Motor neuron (in vitro differentiated cells): ENCODE results near the gene OR6S1. TPM values are rescaled to one million over a fixed set of nuclear protein-coding genes. Genes with fewer than 3 reads are reported as not detected.

Experiments
- ATAC-seq, 8 experiments: fragments of 200-7000 bp; cut with Tn5 transposase; replicated peaks in 6 of 8; 2 replicates each; pipeline ENCODE4 v1.8.0; 2021; ENCODE audit warnings: mild to moderate bottlenecking in 8 of 8, moderate library complexity in 8 of 8
- H3K27ac ChIP-seq, 2 donors: fragments of 250-450 bp; sonication (Bioruptor Pico); 2 replicates each; pipeline ENCODE4 v1.9.0; 2021; ENCODE audit warnings: antibody characterized with exemption in 2 of 2, mild to moderate bottlenecking in 2 of 2, moderate library complexity in 1 of 2
- H3K4me1 ChIP-seq, 2 donors: fragments of 250-450 bp; sonication (Bioruptor Pico); replicated peaks in 1 of 2; 2 replicates each; pipeline ENCODE4 v1.6.1; 2021; ENCODE audit warnings: antibody characterized with exemption in 2 of 2, mild to moderate bottlenecking in 2 of 2, moderate library complexity in 1 of 2
- H3K4me3 ChIP-seq, 5 donors: fragments of 250-450 bp; sonication (Bioruptor Pico); 2 replicates each; pipeline ENCODE4 v1.9.0; 2021; ENCODE audit warnings: antibody characterized with exemption in 5 of 5, mild to moderate bottlenecking in 5 of 5, moderate library complexity in 4 of 5
- WGBS, 10 experiments: fragments of 450-650 bp; shearing (Covaris generic); methylation state at CpG; one replicate each; pipeline ENCODE4 v1.0.0; 2022; 5-methylcytosine and 5-hydroxymethylcytosine counted together
- in situ Hi-C, 9 experiments: fragments of 400-800 bp; cut with MboI; loops; one replicate each; pipeline ENCODE4 v1.15.0; 2021; ENCODE audit warnings: low sequenced_read_pairs in 9 of 9, low pct_unique_long_range_greater_than_20kb in 2 of 9; ENCODE audit not compliant: unreplicated experiment in 9 of 9
- total RNA-seq, 8 experiments: library from RNA; unstranded; fragments of 300-600 nt; gene quantifications; 2 replicates each; pipeline versions ENCODE4 v1.2.3 to v1.2.4, GENCODE V29; 2022

OR6S1 gene
- under 1 TPM in 1 of 8 experiments, not detected in 7; 0.28 TPM for total RNA-seq

DNA sequence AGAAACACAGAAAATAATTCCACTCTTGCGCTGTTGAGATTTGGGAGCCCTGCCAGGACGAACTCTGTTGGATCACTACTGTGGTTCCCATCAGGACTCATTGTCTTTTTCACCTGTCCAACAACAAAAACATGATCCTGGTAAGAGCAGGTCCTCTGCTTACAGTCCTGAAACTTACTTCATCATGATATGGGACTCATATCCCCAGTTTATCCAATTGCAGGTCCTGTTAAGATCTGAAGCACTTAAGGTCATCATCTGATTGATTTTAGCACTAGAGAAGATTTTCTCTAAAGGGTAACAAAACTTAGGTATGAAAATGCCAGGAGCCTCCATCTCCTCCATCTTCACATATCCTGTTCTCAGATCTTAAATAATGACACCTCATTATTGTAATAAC is at the start of gene OR6S1:
OR6S1 (minus strand) TSS at position 101 of the 400 bp plus-strand sequence; CDS start at position 101, 0 bp downstream.
- Histone ChIP-seq H3K4me1 (no peaks in the 10 kb centered on the region), H3K4me3 (no peak within 1 kb of the TSS), H3K27ac (no peak within 1 kb of the TSS)
- 36 to 100% (median 85%) methylated on average over 1 to 2 of the region's 2 CpGs; no CpG with 5 or more reads in 3 of the 10 experiments for WGBS, 10 experiments
- in situ Hi-C loops: no loop called here
- ATAC-seq: no peak

DNA sequence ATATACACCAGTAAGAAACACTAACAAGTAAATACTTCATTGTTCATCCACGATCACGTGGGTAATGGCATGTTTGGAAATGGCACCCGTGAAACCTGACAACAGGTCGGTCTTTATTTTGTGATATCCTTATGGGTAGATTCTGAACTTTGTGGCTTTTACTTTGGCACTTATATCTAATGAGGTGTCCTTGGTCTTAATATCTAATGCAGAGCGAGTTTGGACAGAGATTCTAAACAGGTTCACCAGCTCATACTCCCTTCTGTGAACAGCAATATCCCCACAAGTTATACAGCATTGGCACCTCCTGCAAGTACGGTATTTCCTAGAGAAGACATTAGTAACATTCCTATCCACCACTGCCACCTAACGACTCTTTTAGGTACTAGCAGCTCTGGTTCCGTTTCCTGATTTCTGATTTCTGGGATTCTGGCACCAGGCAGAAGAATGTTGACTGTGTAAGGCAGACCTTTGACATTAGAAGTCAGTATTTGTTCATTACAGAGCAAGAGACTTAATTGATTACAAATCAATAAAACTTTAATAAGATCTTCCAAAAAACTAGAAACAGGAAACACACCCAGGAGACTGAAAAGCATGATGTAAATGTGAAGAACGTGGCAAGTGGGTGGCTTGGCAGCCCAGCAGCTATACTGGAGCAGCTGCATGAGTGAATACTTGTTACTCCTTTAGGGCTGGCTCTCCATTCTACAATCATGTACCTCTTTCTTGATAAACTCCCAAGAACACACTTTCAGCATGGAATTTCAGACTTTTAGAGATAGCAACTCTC is 49.6 kb upstream of the OR6S1 start:
- WGBS, 10 experiments: 0 to 55% (median 24%) methylated on average over 5 to 9 of the region's 9 CpGs; no CpG with 5 or more reads in 1 of the 10 experiments
- in situ Hi-C loops: loop anchor here in 5 of 9 experiments (10.0 to 25.0 kb wide), 3 partner anchors 164 to 354 kb away; partner anchors contain the start of genes CCNB1IP1 (in 2 of the 5) and PARP2 (in 2 of the 5)
- H3K4me3 ChIP-seq: no peak overlapping the region
- ATAC-seq: peak; percentile 74 to 94 (median 81)
- no peak overlapping the region for H3K27ac ChIP-seq
- no peaks in the 10 kb centered on the region for H3K4me1 ChIP-seq

- 40 to 97% (median 79%) methylated on average over 1 to 7 of the region's 7 CpGs; no CpG with 5 or more reads in 1 of the 10 experiments for WGBS, 10 experiments
- no peak for ATAC-seq
- H3K4me1 ChIP-seq: no peaks in the 10 kb centered on the region
- no peak within 1 kb of the TSS for H3K27ac ChIP-seq
- in situ Hi-C loops: loop anchor here in 2 of 9 experiments (25.0 kb wide), 1 partner anchor 351 kb away; the partner anchor contains the start of genes CCNB1IP1 (in 2 of the 2) and PARP2 (in 2 of the 2)
- no peak within 1 kb of the TSS for H3K4me3 ChIP-seq
Measured at GRCh38 chr14:20688167-20688839, 46.8 kb upstream of the OR6S1 start, which contains the start of gene ANG. TSS of gene ANG (plus strand) at chr14:20688764. CDS start at chr14:20693565, 4,801 bp downstream.

DNA sequence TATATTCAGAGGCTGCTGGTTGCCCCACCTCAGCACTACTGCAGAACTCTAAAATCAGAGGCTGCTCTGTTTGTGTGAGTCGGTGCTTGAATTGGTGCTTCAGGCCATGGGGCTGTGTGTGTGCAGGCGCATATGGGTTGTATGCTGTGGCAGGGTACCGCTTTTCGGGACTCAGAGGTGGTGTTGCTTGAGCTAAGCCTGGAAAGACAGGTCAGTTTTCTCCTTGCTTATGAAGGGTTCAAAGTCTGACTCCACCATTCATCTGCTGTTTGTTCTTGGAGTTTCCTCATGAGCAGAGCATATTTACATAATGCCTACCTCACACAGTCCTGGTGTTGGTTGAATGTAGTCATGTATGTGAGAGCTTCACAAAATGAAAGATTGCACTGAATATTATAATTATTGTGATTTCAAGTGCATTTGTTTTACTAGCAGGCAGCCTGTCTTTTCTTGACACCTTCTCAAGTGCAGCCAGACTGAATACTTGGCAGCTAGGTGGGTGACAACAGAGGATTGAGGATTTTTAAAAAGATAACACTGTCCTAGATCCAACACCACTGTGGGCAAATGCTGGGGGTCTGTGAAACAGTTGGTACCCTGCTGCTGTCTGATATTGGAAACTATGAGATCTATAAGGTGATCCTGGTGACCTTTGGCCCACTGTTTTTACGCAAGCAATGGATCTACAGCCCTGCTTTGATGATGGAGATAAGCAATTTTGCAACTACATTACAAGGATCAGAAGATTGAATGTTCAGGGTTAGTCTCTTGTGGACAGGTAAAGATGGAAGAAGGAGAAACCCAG is 46.1 kb upstream of the OR6S1 start:
- in situ Hi-C loops: loop anchor here in 2 of 9 experiments (25.0 kb wide), 1 partner anchor 350 kb away; the partner anchor contains the start of genes CCNB1IP1 (in 2 of the 2) and PARP2 (in 2 of the 2)
- no peak overlapping the region for H3K27ac ChIP-seq
- H3K4me1 ChIP-seq: no peaks in the 10 kb centered on the region
- H3K4me3 ChIP-seq: no peak overlapping the region
- ATAC-seq: no peak
- WGBS, 10 experiments: 80 to 100% (median 86%) methylated on average over 1 to 3 of the region's 5 CpGs; no CpG with 5 or more reads in 2 of the 10 experiments

GRCh38 chr14:20686386-20687143 is 45.1 kb upstream of the OR6S1 start:
- Histone ChIP-seq H3K27ac (no peak overlapping the region), H3K4me1 (no peaks in the 10 kb centered on the region), H3K4me3 (no peak overlapping the region)
- in situ Hi-C loops: loop anchor here in 2 of 9 experiments (25.0 kb wide), 1 partner anchor 349 kb away; the partner anchor contains the start of genes CCNB1IP1 (in 2 of the 2) and PARP2 (in 2 of the 2)
- no peak for ATAC-seq
- WGBS, 10 experiments: 11 to 100% (median 74%) methylated on average over 1 to 7 of the region's 7 CpGs; no CpG with 5 or more reads in 1 of the 10 experiments

- Histone ChIP-seq H3K4me3 (peak overlapping the region; percentile 70 to 96 (median 85)), H3K4me1 (peaks cover 0 to 2% of the 10 kb centered on the region in 2 donors), H3K27ac (no peak overlapping the region)
- no peak for ATAC-seq
- 0 to 60% (median 10%) methylated on average over 1 to 12 of the region's 22 CpGs for WGBS, 10 experiments
- in situ Hi-C loops: loop anchor here in 2 of 9 experiments (25.0 kb wide), 1 partner anchor 348 kb away; the partner anchor contains the start of genes CCNB1IP1 (in 2 of the 2) and PARP2 (in 2 of the 2)
Measured at GRCh38 chr14:20684662-20685456, 43.4 kb upstream of the OR6S1 start.

DNA sequence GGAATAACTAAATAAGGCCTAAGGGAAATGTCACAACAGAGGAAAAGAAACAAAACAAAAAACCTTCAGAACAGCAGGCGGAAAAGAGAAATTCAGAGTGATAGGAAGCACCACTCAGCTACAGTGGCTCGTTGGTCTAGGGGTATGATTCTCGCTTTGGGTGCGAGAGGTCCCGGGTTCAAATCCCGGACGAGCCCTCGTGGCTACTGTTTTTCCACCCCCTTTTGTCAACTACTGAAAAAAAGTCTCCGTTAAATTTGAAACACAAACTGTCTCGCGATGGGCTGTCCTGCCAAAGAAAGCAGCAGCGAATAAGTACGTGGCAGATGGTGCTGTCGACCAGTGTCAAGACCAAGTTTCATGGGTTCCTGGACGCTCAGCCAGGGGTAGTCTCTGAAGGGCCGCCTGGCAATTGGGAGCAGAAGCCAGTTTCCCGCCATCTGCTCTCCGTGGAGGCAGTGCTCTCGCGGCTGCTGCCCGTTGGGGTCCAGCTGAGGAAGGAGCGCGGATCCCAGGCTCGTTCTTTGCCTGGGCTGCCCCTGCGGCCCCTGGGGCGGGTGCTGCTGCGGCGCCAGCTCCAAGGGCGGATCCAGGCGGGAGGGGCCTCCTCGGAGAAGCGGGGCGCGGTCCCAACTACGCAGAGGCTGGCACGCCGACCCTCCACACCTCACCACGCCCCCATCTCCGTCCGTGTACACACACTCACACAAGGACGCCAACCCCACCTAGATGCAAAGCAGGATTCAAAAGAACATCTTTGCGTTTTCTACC is 42.6 kb upstream of the OR6S1 start, which contains the start of gene RNASE4:
RNASE4 (plus strand) TSS at position 670 of the 771 bp plus-strand sequence. CDS start 14,812 bp downstream, outside the sequence.
- 0 to 7% (median 0%) methylated on average over 1 to 15 of the region's 42 CpGs for WGBS, 10 experiments
- peaks cover 0 to 2% of the 10 kb centered on the region in 2 donors for H3K4me1 ChIP-seq
- in situ Hi-C loops: loop anchor here in 2 of 9 experiments (25.0 kb wide), 1 partner anchor 347 kb away; the partner anchor contains the start of genes CCNB1IP1 (in 2 of the 2) and PARP2 (in 2 of the 2)
- H3K4me3 ChIP-seq: peak within 1 kb of the TSS; percentile 70 to 96 (median 85)
- peak within 1 kb of the TSS; percentile 97 to 98 for H3K27ac ChIP-seq
- ATAC-seq: peak; percentile 16 to 41 (median 26)

DNA sequence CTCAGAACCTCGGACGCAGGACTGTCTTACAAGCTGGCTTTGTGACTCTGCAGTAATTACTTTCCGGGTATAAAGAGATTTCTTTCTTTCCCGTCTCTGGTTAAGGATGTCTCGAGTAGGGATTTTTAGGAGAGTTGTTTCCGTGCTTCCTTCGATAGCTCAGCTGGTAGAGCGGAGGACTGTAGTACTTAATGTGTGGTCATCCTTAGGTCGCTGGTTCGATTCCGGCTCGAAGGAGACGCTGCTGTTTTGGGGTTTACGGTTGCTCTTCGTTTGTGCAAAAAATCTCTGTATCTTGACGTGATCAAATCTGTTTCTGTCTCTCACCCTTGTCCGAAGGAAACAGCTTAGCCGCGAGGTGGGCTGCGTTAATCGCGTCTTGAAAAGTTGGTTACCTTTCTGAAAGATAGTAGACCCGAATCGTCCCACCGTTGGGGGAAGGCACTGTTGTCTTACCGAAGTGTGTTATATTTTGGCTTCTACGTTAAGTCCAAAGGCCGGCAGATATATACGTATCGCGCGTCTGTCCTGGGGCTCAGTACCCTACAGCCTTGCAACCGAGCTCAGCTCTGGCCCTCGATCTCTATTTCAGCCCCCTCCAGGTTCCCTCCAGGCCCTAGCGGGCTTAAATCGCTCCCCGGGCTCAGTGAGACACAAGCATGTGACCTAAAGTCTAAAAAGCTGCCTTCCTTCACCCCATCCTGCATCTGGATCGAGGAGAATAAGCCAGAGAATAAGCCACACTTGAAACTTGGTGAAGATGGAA is 41.8 kb upstream of the OR6S1 start:
- ATAC-seq: peak; percentile 45 to 64 (median 52)
- H3K27ac ChIP-seq: peak overlapping the region; percentile 97 to 98
- H3K4me1 ChIP-seq: peaks cover 0 to 2% of the 10 kb centered on the region in 2 donors
- 0 to 2% (median 0%) methylated on average over 1 to 32 of the region's 38 CpGs; no CpG with 5 or more reads in 1 of the 10 experiments for WGBS, 10 experiments
- in situ Hi-C loops: loop anchor here in 2 of 9 experiments (25.0 kb wide), 1 partner anchor 346 kb away; the partner anchor contains the start of genes CCNB1IP1 (in 2 of the 2) and PARP2 (in 2 of the 2)
- H3K4me3 ChIP-seq: peak overlapping the region; percentile 70 to 96 (median 85)

DNA sequence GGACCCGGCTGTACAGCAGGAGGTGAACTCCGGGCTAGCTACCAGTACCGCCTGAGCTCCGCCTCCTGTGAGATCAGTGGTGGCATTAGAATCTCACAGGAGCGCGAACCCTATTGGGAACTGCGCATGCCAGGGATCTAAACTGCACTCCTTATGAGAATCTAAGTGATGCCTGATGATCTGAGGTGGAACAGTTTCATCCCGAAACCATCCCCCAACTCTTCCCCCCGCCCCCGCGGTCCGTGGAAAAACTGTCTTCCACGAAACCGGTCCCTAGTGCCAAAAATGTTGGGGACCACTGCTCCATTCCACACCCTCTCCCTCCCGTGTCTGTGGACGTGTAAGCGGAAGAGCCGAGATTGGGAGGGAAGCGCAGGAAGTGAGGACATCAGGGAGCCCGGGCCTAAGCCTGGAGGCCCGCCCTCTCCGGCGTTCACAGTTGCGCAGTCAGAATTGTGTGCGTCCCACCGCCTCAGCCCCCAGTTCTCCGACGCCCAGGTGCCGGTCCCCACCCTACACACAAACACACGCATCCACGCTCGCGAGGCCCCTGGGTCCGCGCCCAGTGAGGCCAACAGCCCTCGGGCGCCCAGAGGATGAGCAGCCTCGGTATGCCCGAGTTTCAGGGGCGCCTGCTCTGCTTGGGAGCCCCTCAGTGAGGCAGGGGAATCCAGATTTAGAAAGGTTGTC is 41.1 kb upstream of the OR6S1 start:
- peak; percentile 59 to 85 (median 82) for ATAC-seq
- Histone ChIP-seq H3K27ac (peak overlapping the region; percentile 97 to 98), H3K4me3 (peak overlapping the region; percentile 70 to 96 (median 85)), H3K4me1 (peaks cover 0 to 2% of the 10 kb centered on the region in 2 donors)
- in situ Hi-C loops: loop anchor here in 2 of 9 experiments (25.0 kb wide), 1 partner anchor 345 kb away; the partner anchor contains the start of genes CCNB1IP1 (in 2 of the 2) and PARP2 (in 2 of the 2)
- 0 to 3% (median 0%) methylated on average over 3 to 10 of the region's 40 CpGs; no CpG with 5 or more reads in 5 of the 10 experiments for WGBS, 10 experiments
